NCI-H82 treated with DMSO at 0.1 percent for 48 hours (cell line): ENCODE results near the gene COG4.

Experiments used
- DNase-seq: peaks from one replicate; lab custom pipeline; 2025; ENCODE audit not compliant: unreplicated experiment; lab: John Stamatoyannopoulos, UW

COG4 gene

GRCh38 chr16:70434484-70435260 is 88.7 kb downstream of the COG4 start:
- DNase-seq = no peak

- DNase-seq = no peak
Observed at GRCh38 chr16:70433458-70434103, 89.8 kb downstream of the COG4 start.

DNA sequence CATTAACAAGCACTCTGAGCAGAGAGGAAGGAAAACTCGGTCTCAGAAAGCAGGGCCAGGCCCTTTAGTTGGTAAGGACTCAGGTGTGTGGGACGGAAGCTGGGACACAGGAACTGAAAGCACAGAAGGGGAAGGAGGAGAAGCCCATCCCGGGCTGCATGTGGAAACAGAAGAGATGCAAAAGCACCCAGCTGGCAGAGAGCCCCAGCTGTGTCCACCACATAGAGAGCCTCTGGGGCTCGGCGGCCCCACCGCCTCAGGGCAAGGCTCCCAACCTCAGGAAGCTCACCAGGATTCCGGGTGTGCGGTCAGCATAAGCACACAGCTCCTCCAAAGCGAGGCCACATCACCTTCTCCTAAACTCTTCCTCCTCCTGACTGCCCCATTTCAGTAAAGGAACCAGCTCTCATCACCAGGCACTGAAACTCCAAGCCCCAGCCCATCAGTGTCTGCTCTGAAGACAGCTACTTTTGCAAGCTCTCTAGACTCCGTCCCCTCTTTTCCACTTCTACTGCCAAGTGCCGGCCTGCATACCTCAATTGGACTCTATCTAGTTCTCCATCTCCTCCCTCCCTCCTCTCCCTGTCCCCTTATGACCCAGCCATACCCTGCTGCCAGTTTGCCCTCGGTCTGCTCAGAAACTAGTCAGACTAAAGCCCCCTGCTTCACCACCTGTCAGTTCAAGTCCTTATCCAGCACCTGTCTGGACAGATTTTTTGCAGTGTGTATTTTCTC is 90.5 kb downstream of the COG4 start:
- no peak for DNase-seq

DNA sequence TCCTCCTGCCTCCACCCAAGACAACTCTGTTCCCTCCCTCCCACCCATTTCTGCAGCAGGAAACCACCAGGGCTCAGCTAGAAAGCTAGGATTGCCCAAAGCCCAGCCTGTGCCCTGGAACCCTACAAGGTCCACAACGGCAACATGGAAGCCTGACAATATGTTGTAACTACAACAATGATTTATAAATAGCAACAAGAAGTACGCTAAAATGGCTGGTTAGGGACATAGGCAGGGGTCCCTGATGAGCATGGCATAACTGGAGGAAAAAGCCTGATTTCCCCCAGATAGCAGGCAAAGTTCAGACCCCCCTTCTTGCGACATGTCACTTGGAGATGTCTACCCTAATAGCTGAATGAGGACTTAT is 91.0 kb downstream of the COG4 start:
- no peak for DNase-seq

GRCh38 chr16:70430667-70431536 is 92.5 kb downstream of the COG4 start:
- DNase-seq = no peak
